Skin epidermis (tissue), 12 donors: Measurements from ENCODE around the gene CBLIF.
"Not testable (repeated sequence)": the region's sequence is repeated elsewhere in the genome, so short reads cannot be mapped to it uniquely, and the experiment has no call there.

Experiments
- H3K27ac ChIP-seq, 21 experiments: fragments of 200-600 bp; sonication (generic) in 11 of 21; one replicate each; pipeline ENCODE4 v1.5.0; 2020; ENCODE audit warnings: mild to moderate bottlenecking in 3 of 21, inconsistent platforms in 2 of 21, moderate library complexity in 2 of 21
- H3K4me3 ChIP-seq, 7 experiments: fragments of 200-600 bp; sonication (generic) in 2 of 7; one replicate each; pipeline ENCODE4 v1.5.0; 2020; ENCODE audit warnings: inconsistent platforms in 2 of 7, mild to moderate bottlenecking in 2 of 7, moderate library complexity in 1 of 7

The CBLIF gene

DNA sequence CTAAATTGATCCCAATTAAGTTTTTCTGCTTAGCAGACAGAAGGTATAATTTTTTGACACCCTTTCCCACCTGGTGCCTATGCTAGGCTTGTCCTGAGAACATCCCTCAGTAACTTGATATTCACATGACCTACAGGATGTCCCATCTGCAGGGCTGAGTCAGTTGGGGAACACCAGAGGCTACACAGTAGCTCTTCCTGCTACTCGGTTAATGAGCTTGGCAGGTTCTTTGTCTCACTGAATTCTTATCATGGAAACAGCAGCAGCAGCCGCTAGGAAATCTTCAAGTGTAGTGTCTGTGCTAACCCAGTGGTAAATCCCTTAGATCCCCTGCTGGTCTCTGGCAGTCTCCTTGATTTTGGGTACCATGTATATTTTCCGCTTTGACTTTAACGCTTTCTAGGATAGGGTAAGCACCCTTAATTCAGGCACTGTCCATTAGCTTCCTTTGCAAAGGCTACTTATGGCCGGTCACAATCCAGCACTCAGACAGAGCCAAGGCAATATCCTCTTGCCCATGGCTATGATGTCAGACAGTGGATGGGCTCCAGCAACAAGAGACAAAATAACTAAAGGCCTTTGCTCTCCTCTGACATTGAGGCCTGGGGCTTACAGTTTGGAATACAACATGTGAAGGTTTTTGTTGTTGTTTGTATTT lies 43.2 kb downstream of the CBLIF start:
- H3K27ac ChIP-seq, result no peak overlapping the region
- no peak overlapping the region for H3K4me3 ChIP-seq

DNA sequence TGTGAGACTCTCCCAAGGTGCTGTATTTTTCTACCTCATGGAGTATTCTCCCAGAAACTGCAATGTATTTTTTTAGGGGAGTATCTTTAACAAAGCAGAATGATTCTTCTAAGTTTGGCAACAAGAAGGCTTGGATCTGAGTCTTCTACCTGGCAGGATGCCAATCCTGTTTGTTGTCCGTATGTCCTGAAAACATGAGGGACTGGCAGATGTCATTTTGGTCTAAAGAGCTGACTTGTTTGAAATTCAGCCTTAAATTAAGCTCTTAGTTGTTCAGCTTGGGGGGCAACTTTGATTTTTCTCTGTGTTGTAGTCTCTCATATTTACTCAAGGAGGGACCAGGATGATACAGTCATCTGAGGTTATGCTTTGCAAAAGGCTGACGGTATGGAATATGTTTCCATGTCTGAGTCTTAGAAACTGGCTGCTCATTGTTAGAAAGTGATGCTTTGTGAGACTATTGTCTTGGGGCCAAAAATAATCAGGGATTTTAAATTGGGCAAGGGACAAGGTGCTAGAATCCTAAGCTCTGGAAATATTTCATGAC lies 44.1 kb downstream of the CBLIF start:
- no peak overlapping the region for H3K27ac ChIP-seq
- H3K4me3 ChIP-seq, result no peak overlapping the region

GRCh38 chr11:59800390-59801025 lies 44.8 kb downstream of the CBLIF start:
- Histone ChIP-seq H3K4me3 (no peak overlapping the region), H3K27ac (no peak overlapping the region)

- H3K27ac ChIP-seq, result no peak overlapping the region
- H3K4me3 ChIP-seq, result no peak overlapping the region
These were observed 50.9 kb downstream of the CBLIF start for GRCh38 chr11:59794417-59794816.

GRCh38 chr11:59792507-59792906 lies 52.8 kb downstream of the CBLIF start:
- Histone ChIP-seq H3K27ac (no peak overlapping the region), H3K4me3 (no peak overlapping the region)

DNA sequence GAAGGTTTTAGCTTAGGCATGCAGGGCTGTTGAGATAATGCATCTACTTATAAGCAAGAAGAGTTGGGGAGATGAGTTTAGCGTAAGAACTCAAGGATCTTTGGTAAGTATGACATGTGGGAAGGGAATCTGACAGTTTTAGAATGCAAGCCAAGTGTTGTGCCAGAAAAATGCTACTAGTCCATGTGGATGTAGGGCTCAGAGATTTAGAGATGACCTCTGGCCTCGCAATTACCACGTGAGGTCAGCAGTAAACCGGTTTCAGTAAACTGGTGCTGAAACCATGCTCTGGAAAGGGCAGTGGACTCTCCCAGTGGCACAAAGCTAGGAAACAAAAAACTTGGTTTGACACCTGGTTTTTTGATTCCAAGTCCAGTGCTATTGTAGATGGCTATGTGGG lies 53.7 kb downstream of the CBLIF start:
- Histone ChIP-seq H3K4me3 (no peak overlapping the region), H3K27ac (no peak overlapping the region)

DNA sequence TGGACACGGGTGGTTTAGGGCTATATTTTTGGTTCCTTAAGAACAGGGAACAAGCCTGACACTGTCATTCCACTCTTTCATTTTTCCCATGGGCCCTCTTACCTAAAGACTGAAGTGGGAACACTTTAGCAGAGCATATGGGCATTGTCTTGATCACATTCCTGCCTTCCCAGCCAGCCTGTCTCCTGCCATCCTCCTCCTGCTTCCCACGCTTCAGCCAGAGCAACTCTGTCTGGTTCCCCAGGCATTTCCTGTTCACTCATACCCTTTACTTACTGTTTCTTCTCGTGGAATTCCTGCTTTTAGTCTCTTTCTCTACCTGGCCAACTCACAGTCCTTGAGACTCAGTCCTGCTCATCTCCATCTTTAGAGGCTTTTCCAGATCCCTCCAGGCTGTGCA lies 57.5 kb downstream of the CBLIF start:
- H3K27ac ChIP-seq, result peak overlapping the region in 3 of 21 experiments; percentile 16 to 50 (median 28)

GRCh38 chr11:59787255-59787588 lies 58.1 kb downstream of the CBLIF start:
- H3K27ac ChIP-seq, result peak overlapping the region in 7 of 21 experiments; percentile 16 to 56 (median 28)

More for the DNA sequence above, 57.5 kb downstream of the CBLIF start:
- H3K4me3 ChIP-seq, result no peak overlapping the region

DNA sequence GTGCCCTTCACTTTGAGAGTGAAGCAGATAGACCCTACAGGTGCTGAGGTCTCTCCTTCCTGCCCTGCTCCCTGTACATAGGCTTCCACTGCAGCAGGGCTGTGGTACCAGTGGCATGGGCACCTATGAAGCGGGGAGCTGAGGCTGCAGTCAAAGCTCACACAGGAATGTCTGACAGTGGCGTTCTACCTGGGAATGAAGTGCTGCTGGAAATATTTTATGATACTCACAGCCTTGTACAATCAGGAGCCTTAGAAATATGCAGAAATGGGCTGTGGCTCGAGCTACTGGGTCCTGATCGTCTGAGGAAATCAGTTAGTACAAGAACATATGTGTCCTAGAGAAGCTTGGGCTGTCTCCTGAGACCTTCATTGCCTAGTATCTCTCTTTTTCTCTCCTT lies 59.5 kb downstream of the CBLIF start:
- Histone ChIP-seq H3K27ac (no peak overlapping the region), H3K4me3 (no peak overlapping the region)

More at GRCh38 chr11:59787255-59787588, 58.1 kb downstream of the CBLIF start:
- no peak overlapping the region for H3K4me3 ChIP-seq

DNA sequence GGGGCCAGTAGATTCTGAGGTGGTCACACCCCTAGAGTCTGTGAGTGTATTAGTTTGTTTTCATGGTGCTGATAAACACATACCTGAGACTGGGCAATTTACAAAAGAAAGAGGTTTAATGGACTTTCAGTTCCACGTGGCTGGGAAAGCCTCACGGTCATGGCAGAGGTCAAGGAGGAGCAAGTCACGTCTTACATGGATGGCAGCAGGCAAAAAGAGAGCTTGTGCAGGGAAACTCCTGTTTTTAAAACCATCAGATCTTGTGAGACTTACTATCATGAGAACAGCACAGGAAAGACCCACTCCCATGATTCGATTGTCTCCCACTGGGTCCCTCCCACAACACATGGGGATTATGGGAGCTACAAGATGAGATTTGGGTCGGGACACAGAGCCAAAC lies 60.9 kb downstream of the CBLIF start:
- not testable (repeated sequence) for H3K4me3 ChIP-seq, H3K27ac ChIP-seq

DNA sequence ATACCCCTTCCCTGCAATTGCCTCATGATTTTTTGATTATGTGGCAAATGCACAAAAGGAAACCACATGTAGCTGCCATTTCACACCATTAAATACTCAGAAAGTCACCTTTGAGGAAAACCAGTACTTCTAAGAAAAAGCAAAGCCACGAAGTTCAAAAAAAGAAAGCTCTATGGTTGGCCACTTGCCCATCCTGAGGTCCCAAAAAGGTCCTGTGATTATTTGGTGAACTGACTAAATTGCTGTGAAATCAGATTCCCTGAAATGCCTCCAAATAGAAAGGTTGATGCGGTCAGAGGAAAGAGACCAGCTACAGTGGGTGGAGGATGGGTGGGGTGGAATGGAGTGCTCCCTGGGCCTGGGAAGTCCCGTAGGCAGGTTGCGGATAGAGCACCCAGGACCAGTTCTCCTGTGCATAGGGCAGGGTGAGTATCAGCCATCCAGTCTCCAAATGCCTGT lies 61.6 kb downstream of the CBLIF start:
- H3K4me3 ChIP-seq, result no peak overlapping the region
- H3K27ac ChIP-seq, result no peak overlapping the region

DNA sequence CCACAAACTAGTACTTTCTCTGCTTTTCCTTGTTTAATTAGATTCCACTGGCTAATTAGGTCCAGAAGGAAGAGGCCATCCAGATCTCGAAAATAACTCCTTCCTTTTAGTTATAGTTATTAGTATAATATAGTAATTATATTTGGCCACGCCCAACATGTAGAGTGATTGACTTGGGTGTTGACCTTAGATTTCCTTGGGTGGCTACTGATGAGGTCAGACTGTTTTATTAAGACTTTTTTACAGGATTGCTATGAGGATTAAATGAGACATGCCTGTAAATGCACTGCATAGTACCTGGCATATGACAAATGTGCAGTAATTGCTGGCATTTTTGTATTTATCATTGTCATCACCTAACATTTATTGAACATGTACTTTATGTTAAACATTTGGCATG lies 63.2 kb downstream of the CBLIF start:
- Histone ChIP-seq H3K4me3 (no peak overlapping the region), H3K27ac (no peak overlapping the region)

GRCh38 chr11:59779487-59779886 lies 65.8 kb downstream of the CBLIF start:
- no peak overlapping the region for H3K4me3 ChIP-seq
- H3K27ac ChIP-seq, result no peak overlapping the region
